Neural cell (in vitro differentiated cells): Measurements from ENCODE around the gene DNM3. TPM values are rescaled to one million over a fixed set of nuclear protein-coding genes. Genes with fewer than 3 reads are reported as not detected.
"Not testable (repeated sequence)": the region's sequence is repeated elsewhere in the genome, so short reads cannot be mapped to it uniquely, and the experiment has no call there.

ENCODE experiments used
- H2AFZ ChIP-seq: fragments of 200-600, 300-800 bp; sonication (generic), shearing (Covaris generic); 2 replicates; pipeline ENCODE4 v1.6.0; 2014; ENCODE audit warnings: low read depth, mild to moderate bottlenecking, antibody characterized with exemption, low read length, moderate library complexity
- H3F3A ChIP-seq: fragments of 200-600 bp; shearing (Covaris generic); 2 replicates; pipeline ENCODE4 v1.6.1; 2016; ENCODE audit warnings: mild to moderate bottlenecking, moderate library complexity, mixed read lengths, antibody characterized with exemption, low read length; ENCODE audit not compliant: insufficient read depth, poor library complexity, severe bottlenecking
- H3K27ac ChIP-seq: fragments of 200-600, 300-800 bp; sonication (generic), shearing (Covaris generic); 2 replicates; pipeline ENCODE4 v1.5.1; 2014; ENCODE audit warnings: mild to moderate bottlenecking, low read length, moderate library complexity
- H3K27me3 ChIP-seq: fragments of 300-800, 200-600 bp; sonication (generic), shearing (Covaris generic); 2 replicates; pipeline ENCODE4 v1.6.0; 2014; ENCODE audit warnings: mild to moderate bottlenecking, low read depth, low read length, moderate library complexity; ENCODE audit not compliant: insufficient read depth
- H3K36me3 ChIP-seq: fragments of 300-800, 200-600 bp; sonication (generic), shearing (Covaris generic); 2 replicates; pipeline ENCODE4 v1.5.1; 2014; ENCODE audit warnings: mild to moderate bottlenecking, antibody characterized with exemption, low read length, moderate library complexity; ENCODE audit not compliant: insufficient read depth
- H3K4me2 ChIP-seq: fragments of 300-800, 200-600 bp; sonication (generic), shearing (Covaris generic); 2 replicates; pipeline ENCODE4 v1.6.0; 2014; ENCODE audit warnings: mild to moderate bottlenecking, low read length
- H3K4me3 ChIP-seq: fragments of 300-800, 200-600 bp; sonication (generic), shearing (Covaris generic); 2 replicates; pipeline ENCODE4 v1.5.1; 2014; ENCODE audit warnings: mild to moderate bottlenecking, low read length, moderate library complexity
- H3K79me2 ChIP-seq: fragments of 200-600 bp; shearing (Covaris generic); replicated peaks from 2 replicates; pipeline ENCODE4 v1.6.0; 2014; ENCODE audit warnings: mild to moderate bottlenecking, low read length, moderate library complexity; ENCODE audit not compliant: insufficient read depth
- H3K9ac ChIP-seq: fragments of 300-800, 200-600 bp; sonication (generic), shearing (Covaris generic); 2 replicates; pipeline ENCODE4 v1.6.1; 2016; ENCODE audit warnings: mild to moderate bottlenecking, low read length, mixed read lengths
- H3K9me2 ChIP-seq: fragments of 200-600 bp; shearing (Covaris generic); 2 replicates; pipeline ENCODE4 v1.6.1; 2016; ENCODE audit warnings: mild to moderate bottlenecking, low read length, mixed read lengths; ENCODE audit not compliant: insufficient read depth
- H3K9me3 ChIP-seq: fragments of 200-600, 300-800 bp; sonication (generic), shearing (Covaris generic); 2 replicates; pipeline ENCODE4 v1.6.1; 2016; ENCODE audit warnings: mild to moderate bottlenecking, mixed run types, low read length, moderate library complexity, mixed read lengths
- H4K20me1 ChIP-seq: fragments of 200-600 bp; shearing (Covaris generic); 2 replicates; pipeline ENCODE4 v1.6.1; 2016; ENCODE audit warnings: mild to moderate bottlenecking, mixed run types; ENCODE audit not compliant: insufficient read depth
- CTCF ChIP-seq: fragments of 450-650 bp; IDR thresholded peaks from 2 replicates; pipeline ENCODE4 v1.5.1; 2014; ENCODE audit warnings: antibody characterized with exemption, mild to moderate bottlenecking, moderate library complexity; ENCODE audit not compliant: poor library complexity, severe bottlenecking
- EP300 ChIP-seq: fragments of 450-650 bp; conservative IDR thresholded peaks from 2 replicates; pipeline ENCODE4 v1.6.1; 2014; ENCODE audit warnings: antibody characterized with exemption, mild to moderate bottlenecking, moderate library complexity; ENCODE audit not compliant: poor library complexity, severe bottlenecking
- EZH2 ChIP-seq: fragments of 200-600, 300-800 bp; shearing (Covaris generic), sonication (generic); IDR thresholded peaks from 2 replicates; pipeline ENCODE4 v1.6.1; 2014; ENCODE audit warnings: antibody characterized with exemption, low read length, borderline replicate concordance, mild to moderate bottlenecking; ENCODE audit not compliant: insufficient read depth, poor library complexity, severe bottlenecking
- MXI1 ChIP-seq: fragments of 450-650 bp; conservative IDR thresholded peaks from 2 replicates; pipeline ENCODE4 v1.6.1; 2014; ENCODE audit warnings: antibody characterized with exemption, mild to moderate bottlenecking; ENCODE audit not compliant: poor library complexity, severe bottlenecking
- POLR2AphosphoS5 ChIP-seq: IDR thresholded peaks from 2 replicates; pipeline ENCODE4 v1.6.1; 2012
- RAD21 ChIP-seq: fragments of 450-650 bp; conservative IDR thresholded peaks from 2 replicates; pipeline ENCODE4 v1.6.1; 2014; ENCODE audit warnings: antibody characterized with exemption, mild to moderate bottlenecking, moderate library complexity
- SMC3 ChIP-seq: fragments of 450-650 bp; conservative IDR thresholded peaks from 2 replicates; pipeline ENCODE4 v1.6.1; 2014; ENCODE audit warnings: antibody characterized with exemption, mild to moderate bottlenecking, moderate library complexity; ENCODE audit not compliant: poor library complexity
- TAF1 ChIP-seq: IDR thresholded peaks from 2 replicates; pipeline ENCODE4 v1.6.1; 2012; ENCODE audit warnings: low read depth
- polyA plus RNA-seq: library from polyadenylated mRNA; depleted of rRNA; stranded (reverse); fragments of >200 nt; gene quantifications from 2 replicates; pipeline ENCODE4 v1.2.3, GENCODE V29; 2014
- TF ChIP-seq, protein P1 (sequence below): IDR thresholded peaks from 2 replicates; pipeline ENCODE4 v1.6.1; 2012; ENCODE audit warnings: borderline replicate concordance

Gene DNM3
- polyA plus RNA-seq, 1 donor from 2014 or later = 37.1 TPM

- H3K79me2 ChIP-seq = no peaks in the 10 kb centered on the region
- TF ChIP-seq, protein P1, sequence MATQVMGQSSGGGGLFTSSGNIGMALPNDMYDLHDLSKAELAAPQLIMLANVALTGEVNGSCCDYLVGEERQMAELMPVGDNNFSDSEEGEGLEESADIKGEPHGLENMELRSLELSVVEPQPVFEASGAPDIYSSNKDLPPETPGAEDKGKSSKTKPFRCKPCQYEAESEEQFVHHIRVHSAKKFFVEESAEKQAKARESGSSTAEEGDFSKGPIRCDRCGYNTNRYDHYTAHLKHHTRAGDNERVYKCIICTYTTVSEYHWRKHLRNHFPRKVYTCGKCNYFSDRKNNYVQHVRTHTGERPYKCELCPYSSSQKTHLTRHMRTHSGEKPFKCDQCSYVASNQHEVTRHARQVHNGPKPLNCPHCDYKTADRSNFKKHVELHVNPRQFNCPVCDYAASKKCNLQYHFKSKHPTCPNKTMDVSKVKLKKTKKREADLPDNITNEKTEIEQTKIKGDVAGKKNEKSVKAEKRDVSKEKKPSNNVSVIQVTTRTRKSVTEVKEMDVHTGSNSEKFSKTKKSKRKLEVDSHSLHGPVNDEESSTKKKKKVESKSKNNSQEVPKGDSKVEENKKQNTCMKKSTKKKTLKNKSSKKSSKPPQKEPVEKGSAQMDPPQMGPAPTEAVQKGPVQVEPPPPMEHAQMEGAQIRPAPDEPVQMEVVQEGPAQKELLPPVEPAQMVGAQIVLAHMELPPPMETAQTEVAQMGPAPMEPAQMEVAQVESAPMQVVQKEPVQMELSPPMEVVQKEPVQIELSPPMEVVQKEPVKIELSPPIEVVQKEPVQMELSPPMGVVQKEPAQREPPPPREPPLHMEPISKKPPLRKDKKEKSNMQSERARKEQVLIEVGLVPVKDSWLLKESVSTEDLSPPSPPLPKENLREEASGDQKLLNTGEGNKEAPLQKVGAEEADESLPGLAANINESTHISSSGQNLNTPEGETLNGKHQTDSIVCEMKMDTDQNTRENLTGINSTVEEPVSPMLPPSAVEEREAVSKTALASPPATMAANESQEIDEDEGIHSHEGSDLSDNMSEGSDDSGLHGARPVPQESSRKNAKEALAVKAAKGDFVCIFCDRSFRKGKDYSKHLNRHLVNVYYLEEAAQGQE = no peak
- TF ChIP-seq SMC3 (no peak), EP300 (no peak), CTCF (no peak), TAF1 (no peak), RAD21 (no peak), EZH2 (no peak), MXI1 (no peak), POLR2AphosphoS5 (no peak)
- no peaks in the 10 kb centered on the region for H3K36me3 ChIP-seq
- no peak overlapping the region for H3K4me3 ChIP-seq
- no peak overlapping the region for H3K9ac ChIP-seq
- H3K27ac ChIP-seq = no peak overlapping the region
- no peak overlapping the region for H3K4me2 ChIP-seq
- no peaks in the 10 kb centered on the region for H3K9me3 ChIP-seq
- no peaks in the 10 kb centered on the region for H3F3A ChIP-seq
- no peaks in the 10 kb centered on the region for H3K27me3 ChIP-seq
- H3K9me2 ChIP-seq = no peaks in the 10 kb centered on the region
- H2AFZ ChIP-seq = no peak overlapping the region
- no peaks in the 10 kb centered on the region for H4K20me1 ChIP-seq
Observed at GRCh38 chr1:172363852-172364251, 522.6 kb downstream of the DNM3 start.

DNA sequence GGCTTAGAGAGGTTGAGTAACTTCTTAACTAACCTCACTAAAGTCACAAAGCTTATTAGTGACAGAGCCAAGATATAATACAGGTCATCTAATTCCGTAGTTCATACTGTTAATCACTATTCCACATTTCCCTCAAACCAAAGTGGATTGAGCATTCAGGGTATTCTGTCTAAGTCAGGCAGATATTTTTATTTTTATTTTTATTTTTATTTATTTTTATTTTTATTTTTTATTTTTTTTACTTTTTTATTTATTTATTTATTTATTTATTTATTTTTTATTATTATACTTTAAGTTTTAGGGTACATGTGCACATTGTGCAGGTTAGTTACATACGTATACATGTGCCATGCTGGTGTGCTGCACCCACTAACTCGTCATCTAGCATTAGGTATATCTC lies 530.3 kb downstream of the DNM3 start:
- not testable (repeated sequence) for H3K9ac ChIP-seq, H3K79me2 ChIP-seq, H3K4me3 ChIP-seq, H3K9me2 ChIP-seq, H3F3A ChIP-seq, H3K36me3 ChIP-seq, H3K27me3 ChIP-seq, H4K20me1 ChIP-seq, H2AFZ ChIP-seq, H3K4me2 ChIP-seq, H3K27ac ChIP-seq, H3K9me3 ChIP-seq

- TF ChIP-seq MXI1 (no peak), SMC3 (no peak)
- H3K27me3 ChIP-seq = no peaks in the 10 kb centered on the region
- H3K4me2 ChIP-seq = no peak overlapping the region
- H3K9ac ChIP-seq = no peak overlapping the region
- H3F3A ChIP-seq = no peaks in the 10 kb centered on the region
- H3K36me3 ChIP-seq = no peaks in the 10 kb centered on the region
- no peaks in the 10 kb centered on the region for H3K79me2 ChIP-seq
- H2AFZ ChIP-seq = no peak overlapping the region
- H3K9me2 ChIP-seq = no peaks in the 10 kb centered on the region
- H3K27ac ChIP-seq = no peak overlapping the region
- no peaks in the 10 kb centered on the region for H3K9me3 ChIP-seq
- no peak overlapping the region for H3K4me3 ChIP-seq
- no peaks in the 10 kb centered on the region for H4K20me1 ChIP-seq
Observed at GRCh38 chr1:172373864-172374263, 532.6 kb downstream of the DNM3 start.
